ENCODE data around the gene MACF1.

MACF1 gene

GRCh38 chr1:39450956-39451606 lies 246.6 kb downstream of the MACF1 start:
- H4K20me1 ChIP-seq (ENCODE audit: insufficient read depth, low read length), result no peaks in the 10 kb centered on the region
- DNase-seq, result no peak
- no peaks in the 10 kb centered on the region for H3K4me1 ChIP-seq (ENCODE audit: low read length)
- H3K79me2 ChIP-seq (ENCODE audit: low read length), result no peaks in the 10 kb centered on the region
- no peaks in the 10 kb centered on the region for H3K27me3 ChIP-seq (replicated peaks; ENCODE audit: insufficient read depth, low read length)
- H3K4me2 ChIP-seq (ENCODE audit: low read depth, low read length), result no peak overlapping the region
- H3K9me3 ChIP-seq (replicated peaks; ENCODE audit: insufficient read depth, low read length), result no peaks in the 10 kb centered on the region
- H3K9me2 ChIP-seq (replicated peaks; ENCODE audit: insufficient read depth, low read length), result no peaks in the 10 kb centered on the region
- H3K27ac ChIP-seq (ENCODE audit: low read length), result no peak overlapping the region
- no peak overlapping the region for H3K4me3 ChIP-seq (ENCODE audit: low read length)
- H3K9ac ChIP-seq (ENCODE audit: low read length), result no peak overlapping the region
- H3K36me3 ChIP-seq (replicated peaks; ENCODE audit: insufficient read depth, low read length), result peaks cover 26% of the 10 kb centered on the region
- TF ChIP-seq CTCF (IDR thresholded peaks at IDR 0.05; ENCODE audit: low read length) (no peak), EZH2 (optimal IDR thresholded peaks at IDR 0.05; ENCODE audit: low read depth, low read length) (no peak), EZH2phosphoT487 (IDR thresholded peaks at IDR 0.05; ENCODE audit: low read length) (no peak)
- H2AFZ ChIP-seq (ENCODE audit: low read length), result no peak overlapping the region
- H3F3A ChIP-seq (ENCODE audit: insufficient read depth, low read length), result no peaks in the 10 kb centered on the region

- Histone ChIP-seq H3K9ac (ENCODE audit: low read length) (no peak overlapping the region), H3K4me1 (ENCODE audit: low read length) (no peaks in the 10 kb centered on the region), H3K27me3 (replicated peaks; ENCODE audit: insufficient read depth, low read length) (no peaks in the 10 kb centered on the region), H3K9me3 (replicated peaks; ENCODE audit: insufficient read depth, low read length) (no peaks in the 10 kb centered on the region), H3F3A (ENCODE audit: insufficient read depth, low read length) (no peaks in the 10 kb centered on the region), H3K36me3 (replicated peaks; ENCODE audit: insufficient read depth, low read length) (peaks cover 32% of the 10 kb centered on the region), H3K27ac (ENCODE audit: low read length) (no peak overlapping the region), H3K79me2 (ENCODE audit: low read length) (no peaks in the 10 kb centered on the region), H2AFZ (ENCODE audit: low read length) (no peak overlapping the region), H3K4me2 (ENCODE audit: low read depth, low read length) (no peak overlapping the region), H4K20me1 (ENCODE audit: insufficient read depth, low read length) (no peaks in the 10 kb centered on the region), H3K4me3 (ENCODE audit: low read length) (no peak overlapping the region), H3K9me2 (replicated peaks; ENCODE audit: insufficient read depth, low read length) (no peaks in the 10 kb centered on the region)
- no peak for DNase-seq
- no peak for TF ChIP-seq EZH2phosphoT487 (IDR thresholded peaks at IDR 0.05; ENCODE audit: low read length)
- no peak for TF ChIP-seq EZH2 (optimal IDR thresholded peaks at IDR 0.05; ENCODE audit: low read depth, low read length)
- no peak for TF ChIP-seq CTCF (IDR thresholded peaks at IDR 0.05; ENCODE audit: low read length)
Measured at GRCh38 chr1:39452081-39452480, 247.6 kb downstream of the MACF1 start.

- no peaks in the 10 kb centered on the region for H4K20me1 ChIP-seq (ENCODE audit: insufficient read depth, low read length)
- no peak overlapping the region for H2AFZ ChIP-seq (ENCODE audit: low read length)
- no peak overlapping the region for H3K9ac ChIP-seq (ENCODE audit: low read length)
- H3K79me2 ChIP-seq (ENCODE audit: low read length), result no peaks in the 10 kb centered on the region
- no peak overlapping the region for H3K4me3 ChIP-seq (ENCODE audit: low read length)
- no peaks in the 10 kb centered on the region for H3K9me2 ChIP-seq (replicated peaks; ENCODE audit: insufficient read depth, low read length)
- no peak overlapping the region for H3K4me2 ChIP-seq (ENCODE audit: low read depth, low read length)
- H3K36me3 ChIP-seq (replicated peaks; ENCODE audit: insufficient read depth, low read length), result peaks cover 28% of the 10 kb centered on the region
- no peak for DNase-seq
- H3F3A ChIP-seq (ENCODE audit: insufficient read depth, low read length), result no peaks in the 10 kb centered on the region
- no peak overlapping the region for H3K27ac ChIP-seq (ENCODE audit: low read length)
- no peaks in the 10 kb centered on the region for H3K27me3 ChIP-seq (replicated peaks; ENCODE audit: insufficient read depth, low read length)
- no peaks in the 10 kb centered on the region for H3K4me1 ChIP-seq (ENCODE audit: low read length)
- H3K9me3 ChIP-seq (replicated peaks; ENCODE audit: insufficient read depth, low read length), result no peaks in the 10 kb centered on the region
- TF ChIP-seq EZH2 (optimal IDR thresholded peaks at IDR 0.05; ENCODE audit: low read depth, low read length) (no peak), EZH2phosphoT487 (IDR thresholded peaks at IDR 0.05; ENCODE audit: low read length) (no peak), CTCF (IDR thresholded peaks at IDR 0.05; ENCODE audit: low read length) (no peak)
Measured at GRCh38 chr1:39452540-39452939, 248.0 kb downstream of the MACF1 start.
